ENCODE data around the gene SUGP2. TPM values are rescaled to one million over a fixed set of nuclear protein-coding genes. Genes with fewer than 3 reads are reported as not detected.

Gene SUGP2
- total RNA-seq, 1 donor from 2014 or later = 68.2 TPM

DNA sequence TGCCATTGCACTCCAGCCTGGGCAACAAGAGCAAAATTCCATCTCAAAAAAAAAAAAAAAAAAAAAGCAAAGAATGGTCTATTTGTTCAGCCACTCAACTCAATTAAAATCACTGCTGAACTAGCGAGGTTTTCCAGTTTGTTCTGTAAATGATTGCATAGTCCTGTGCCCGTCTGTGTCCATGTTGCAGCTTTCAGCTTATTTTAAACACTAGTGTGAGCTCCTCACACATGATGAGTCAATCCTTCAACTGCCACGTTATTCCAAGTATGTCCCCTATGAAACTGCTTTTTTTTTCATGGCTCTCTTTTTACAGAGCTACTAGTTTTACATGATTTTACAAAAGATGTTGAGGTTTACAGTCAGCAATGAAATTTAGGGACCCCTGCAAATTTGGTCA, 12.2 kb downstream of the SUGP2 start:
- TF ChIP-seq, protein P1, sequence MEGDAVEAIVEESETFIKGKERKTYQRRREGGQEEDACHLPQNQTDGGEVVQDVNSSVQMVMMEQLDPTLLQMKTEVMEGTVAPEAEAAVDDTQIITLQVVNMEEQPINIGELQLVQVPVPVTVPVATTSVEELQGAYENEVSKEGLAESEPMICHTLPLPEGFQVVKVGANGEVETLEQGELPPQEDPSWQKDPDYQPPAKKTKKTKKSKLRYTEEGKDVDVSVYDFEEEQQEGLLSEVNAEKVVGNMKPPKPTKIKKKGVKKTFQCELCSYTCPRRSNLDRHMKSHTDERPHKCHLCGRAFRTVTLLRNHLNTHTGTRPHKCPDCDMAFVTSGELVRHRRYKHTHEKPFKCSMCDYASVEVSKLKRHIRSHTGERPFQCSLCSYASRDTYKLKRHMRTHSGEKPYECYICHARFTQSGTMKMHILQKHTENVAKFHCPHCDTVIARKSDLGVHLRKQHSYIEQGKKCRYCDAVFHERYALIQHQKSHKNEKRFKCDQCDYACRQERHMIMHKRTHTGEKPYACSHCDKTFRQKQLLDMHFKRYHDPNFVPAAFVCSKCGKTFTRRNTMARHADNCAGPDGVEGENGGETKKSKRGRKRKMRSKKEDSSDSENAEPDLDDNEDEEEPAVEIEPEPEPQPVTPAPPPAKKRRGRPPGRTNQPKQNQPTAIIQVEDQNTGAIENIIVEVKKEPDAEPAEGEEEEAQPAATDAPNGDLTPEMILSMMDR (IDR thresholded peaks at IDR 0.05; ENCODE audit: borderline replicate concordance) = no peak
- Histone ChIP-seq H3K9me3 (replicated peaks) (no peaks in the 10 kb centered on the region), H3K36me3 (peaks cover 75% of the 10 kb centered on the region), H3K4me1 (peaks cover 4% of the 10 kb centered on the region), H3K27ac (replicated peaks) (no peak overlapping the region), H3K4me3 (no peak overlapping the region), H3K27me3 (ENCODE audit: low read depth) (no peaks in the 10 kb centered on the region)
- intact Hi-C loops (cut with micrococcal nuclease) = no loop called here
- no peak for DNase-seq

DNA sequence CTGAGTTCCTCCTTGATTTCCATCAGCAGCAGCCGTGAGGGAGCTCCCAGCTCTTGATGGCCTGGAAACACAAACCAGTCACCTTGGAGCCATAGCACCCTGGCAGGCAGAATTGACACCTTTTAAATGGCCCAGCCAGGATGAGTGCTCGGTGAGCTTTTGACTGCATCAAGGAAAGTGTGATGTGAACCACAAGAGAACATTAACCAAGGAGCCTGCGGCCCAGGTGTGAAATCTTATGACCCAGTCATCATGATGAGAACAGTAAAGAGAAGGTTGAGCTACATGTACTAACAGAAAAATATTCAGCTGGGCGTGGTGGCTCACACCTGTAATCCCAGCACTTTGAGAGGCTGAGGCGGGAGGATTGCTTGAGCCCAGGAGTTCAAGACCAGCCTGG, 22.8 kb downstream of the SUGP2 start:
- intact Hi-C loops (cut with micrococcal nuclease) = no loop called here
- no peak for DNase-seq
- H3K36me3 ChIP-seq = peaks cover 92% of the 10 kb centered on the region

DNA sequence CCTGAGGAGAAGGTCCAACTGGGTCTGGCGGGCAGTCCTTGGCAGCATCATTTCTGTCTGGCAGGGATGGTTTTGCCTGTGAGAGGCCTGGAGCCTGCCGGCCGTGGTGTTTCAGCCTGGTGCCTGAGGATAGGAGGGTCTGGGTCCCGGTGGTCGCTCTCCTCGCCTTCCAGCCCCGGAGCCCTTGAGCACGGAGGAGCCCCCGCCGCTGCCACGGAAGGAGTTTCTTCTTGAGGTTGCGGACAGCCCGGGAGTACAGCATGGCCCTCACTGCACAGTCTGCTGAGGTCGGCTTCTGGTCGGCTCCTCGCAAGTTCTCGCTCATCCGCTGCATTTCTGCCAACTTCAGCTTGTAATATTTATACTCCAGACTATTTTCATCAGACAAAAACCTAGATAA, 23.4 kb downstream of the SUGP2 start:
- no peak overlapping the region for H3K27ac ChIP-seq (replicated peaks)
- intact Hi-C loops (cut with micrococcal nuclease) = no loop called here
- no peak overlapping the region for H3K4me3 ChIP-seq
- H3K9me3 ChIP-seq (replicated peaks) = no peaks in the 10 kb centered on the region
- no peak for DNase-seq
- TF ChIP-seq, protein P1 (IDR thresholded peaks at IDR 0.05; ENCODE audit: borderline replicate concordance) = no peak
- no peaks in the 10 kb centered on the region for H3K27me3 ChIP-seq (ENCODE audit: low read depth)
- H3K36me3 ChIP-seq = peaks cover 88% of the 10 kb centered on the region
- H3K4me1 ChIP-seq = peaks cover 10% of the 10 kb centered on the region

More for the DNA sequence above, 22.8 kb downstream of the SUGP2 start:
- Histone ChIP-seq H3K4me1 (peaks cover 10% of the 10 kb centered on the region), H3K4me3 (no peak overlapping the region), H3K27ac (replicated peaks) (no peak overlapping the region), H3K27me3 (ENCODE audit: low read depth) (no peaks in the 10 kb centered on the region), H3K9me3 (replicated peaks) (no peaks in the 10 kb centered on the region)
- TF ChIP-seq, protein P1 (IDR thresholded peaks at IDR 0.05; ENCODE audit: borderline replicate concordance) = no peak

DNA sequence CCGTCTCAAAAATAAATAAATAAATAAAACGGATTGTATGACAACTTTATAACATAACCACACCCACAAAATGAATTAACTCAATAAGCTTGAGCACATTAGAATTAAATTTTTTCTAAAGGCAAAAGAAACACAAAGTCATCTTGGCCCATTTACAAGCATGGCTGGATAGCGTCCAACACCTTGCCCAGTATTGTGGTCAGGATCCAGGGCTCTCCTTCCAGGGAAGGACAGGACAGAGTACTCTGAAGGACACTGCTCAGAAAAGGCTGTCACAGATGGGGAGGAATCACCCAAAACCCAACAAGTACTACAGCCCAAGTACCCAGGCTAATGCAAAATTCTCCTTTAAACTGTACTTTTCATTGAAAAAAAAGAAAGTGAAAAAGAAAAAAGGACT, 27.1 kb downstream of the SUGP2 start:
- Histone ChIP-seq H3K4me1 (peaks cover 10% of the 10 kb centered on the region), H3K4me3 (no peak overlapping the region), H3K27ac (replicated peaks) (no peak overlapping the region), H3K27me3 (ENCODE audit: low read depth) (no peaks in the 10 kb centered on the region), H3K36me3 (peaks cover 92% of the 10 kb centered on the region), H3K9me3 (replicated peaks) (no peaks in the 10 kb centered on the region)
- intact Hi-C loops (cut with micrococcal nuclease) = no loop called here
- TF ChIP-seq, protein P1 (IDR thresholded peaks at IDR 0.05; ENCODE audit: borderline replicate concordance) = no peak
- no peak for DNase-seq

DNA sequence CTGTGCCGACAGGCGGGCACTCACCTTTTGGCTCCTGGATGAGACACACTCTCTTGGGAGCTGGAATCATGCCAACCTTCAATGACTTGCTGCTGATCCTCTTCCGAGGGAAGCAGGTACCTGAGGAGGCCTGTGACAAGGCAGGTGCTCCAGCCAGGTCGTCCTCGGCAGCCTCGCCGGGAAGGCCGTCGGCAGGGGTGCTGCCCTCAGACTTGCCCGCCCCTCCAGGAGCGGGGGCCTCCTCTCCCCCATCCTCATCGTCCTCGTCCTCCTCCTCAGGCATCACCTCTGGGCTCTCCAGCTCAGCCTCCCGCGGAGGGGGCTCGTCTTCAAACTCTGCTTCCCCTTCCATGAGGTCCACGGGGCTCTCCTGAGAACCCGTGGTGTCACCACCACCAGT, 29.2 kb downstream of the SUGP2 start:
- H3K4me1 ChIP-seq = peaks cover 20% of the 10 kb centered on the region
- no peaks in the 10 kb centered on the region for H3K9me3 ChIP-seq (replicated peaks)
- intact Hi-C loops (cut with micrococcal nuclease) = no loop called here
- TF ChIP-seq, protein P1 (IDR thresholded peaks at IDR 0.05; ENCODE audit: borderline replicate concordance) = no peak
- H3K4me3 ChIP-seq = no peak overlapping the region
- peaks cover 92% of the 10 kb centered on the region for H3K36me3 ChIP-seq
- no peak for DNase-seq
- no peaks in the 10 kb centered on the region for H3K27me3 ChIP-seq (ENCODE audit: low read depth)
- no peak overlapping the region for H3K27ac ChIP-seq (replicated peaks)
